ENCODE measurements around the gene OLR1.

OLR1 gene

DNA sequence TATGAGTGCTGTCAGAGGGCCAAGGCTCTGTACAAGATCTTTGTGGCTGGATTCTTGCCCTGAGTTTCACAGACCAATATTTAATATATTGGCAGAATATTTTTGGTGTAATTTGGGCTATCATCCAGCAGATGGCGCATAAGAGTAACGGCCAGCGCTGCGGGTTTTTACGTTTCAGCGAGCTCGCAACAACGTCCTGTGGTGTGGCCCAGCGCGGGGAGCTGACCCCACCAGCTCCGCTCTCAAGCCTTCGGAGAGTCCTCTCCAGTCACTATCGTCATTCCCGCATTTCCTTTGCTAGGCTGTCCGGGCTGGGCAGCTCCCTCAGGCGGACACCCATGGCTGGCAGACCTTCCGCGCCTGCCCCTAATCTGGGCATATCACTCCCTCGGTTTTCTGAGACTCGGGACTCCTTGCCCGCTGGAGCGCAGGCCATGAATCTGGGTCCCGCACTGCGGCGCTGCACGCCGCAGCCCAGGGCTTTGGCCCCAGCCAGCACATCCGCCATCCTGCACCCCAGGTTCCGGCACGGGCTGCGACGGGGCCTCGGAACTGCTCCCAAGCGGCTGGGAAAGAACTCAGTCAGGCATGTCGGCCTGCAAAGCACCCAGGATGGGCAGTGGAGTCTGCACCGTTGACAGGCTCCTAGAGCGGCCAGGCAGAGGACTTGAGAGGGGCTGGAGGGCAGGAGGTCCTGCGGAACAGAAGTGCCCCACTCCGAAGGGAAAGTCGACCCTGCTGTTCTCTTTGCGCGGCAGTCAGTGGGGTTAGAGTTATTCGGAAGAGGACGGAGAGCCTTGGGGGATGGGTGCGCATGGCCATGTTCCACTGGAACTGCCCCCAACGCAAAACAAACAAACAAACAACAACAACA, 18.4 kb downstream of the OLR1 start:
- peak; percentile 15 to 31 (median 28) for DNase-seq (ENCODE audit: low read depth in 3 of 3)

DNA sequence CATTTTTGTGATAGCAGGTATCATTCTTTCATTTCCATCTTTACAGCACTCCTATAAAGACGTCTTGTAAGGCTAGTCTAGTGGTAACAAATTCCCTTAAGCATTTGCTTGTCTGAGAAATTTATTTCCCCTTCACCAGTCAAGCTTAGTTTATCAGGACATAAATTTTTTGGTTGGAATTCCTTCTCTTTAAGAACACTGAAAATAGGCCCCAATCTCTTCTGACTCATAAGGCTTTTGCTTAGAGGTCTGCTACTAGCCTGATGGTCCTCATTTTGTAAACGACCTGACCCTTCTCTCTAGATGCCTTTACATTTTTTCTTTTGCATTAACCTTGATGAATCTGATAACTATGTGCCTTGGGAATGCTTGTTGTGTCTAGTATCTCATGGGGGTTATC, 20.3 kb downstream of the OLR1 start:
- DNase-seq (ENCODE audit: low read depth in 3 of 3), result no peak

DNA sequence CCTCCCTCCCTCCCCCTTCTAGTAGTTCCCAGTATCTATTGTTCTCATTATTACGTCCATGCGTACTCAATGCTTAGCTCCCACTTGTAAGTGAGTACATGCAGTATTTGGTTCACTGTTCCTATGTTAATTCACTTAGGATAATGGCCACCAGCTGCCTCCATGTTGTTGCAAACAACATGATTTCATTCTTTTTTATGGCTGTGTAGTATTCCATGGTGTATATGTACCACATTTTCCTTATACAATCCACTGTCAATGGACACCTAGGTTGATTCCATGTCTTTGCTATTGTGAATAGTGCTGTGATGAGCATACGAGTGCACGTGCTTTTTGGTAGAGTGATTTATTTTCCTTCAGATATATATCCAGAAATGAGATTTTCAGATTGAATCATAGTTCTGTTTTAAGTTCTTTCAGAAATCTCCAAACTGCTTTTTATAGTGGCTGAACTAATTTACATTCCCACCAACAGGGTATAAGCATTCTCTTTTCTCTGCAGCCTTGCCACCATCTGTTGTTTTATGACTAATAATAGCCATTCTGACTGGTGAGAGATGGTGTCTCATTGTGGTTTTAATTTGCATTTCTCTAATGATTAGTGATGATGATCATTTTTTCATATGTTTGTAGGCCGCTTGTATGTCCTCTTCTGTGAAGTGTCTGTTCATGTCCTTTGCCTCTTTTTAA, 24.1 kb downstream of the OLR1 start:
- no peak for DNase-seq (ENCODE audit: low read depth in 3 of 3)

DNA sequence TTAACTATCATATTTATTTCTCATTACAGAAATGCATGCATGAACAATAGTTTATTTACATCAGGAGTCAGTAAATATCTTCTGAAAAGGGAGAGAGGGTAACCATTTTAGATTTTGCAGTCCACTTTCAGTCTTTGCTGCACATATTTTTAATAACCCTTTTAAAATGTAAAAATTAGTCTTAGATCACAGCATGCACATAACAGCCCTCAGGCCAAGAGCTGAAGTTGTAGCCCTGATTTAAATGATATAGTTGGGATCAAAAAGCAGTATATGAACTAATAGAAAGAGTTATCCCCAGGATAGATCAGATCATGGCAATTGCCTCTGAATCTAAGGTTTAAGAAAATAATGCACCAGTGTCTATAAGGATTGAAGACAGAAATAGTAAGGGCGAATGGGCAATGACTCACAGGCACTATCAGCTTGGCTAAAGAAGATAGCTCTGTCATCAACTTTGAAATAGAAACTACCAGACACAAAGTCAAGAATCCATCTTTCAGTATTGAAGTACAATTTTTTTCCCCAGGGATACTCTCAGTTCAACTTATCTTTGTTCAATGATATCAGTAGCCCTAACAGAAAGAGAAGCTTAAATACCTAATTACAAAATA, 28.8 kb downstream of the OLR1 start:
- DNase-seq (ENCODE audit: low read depth in 3 of 3), result no peak

DNA sequence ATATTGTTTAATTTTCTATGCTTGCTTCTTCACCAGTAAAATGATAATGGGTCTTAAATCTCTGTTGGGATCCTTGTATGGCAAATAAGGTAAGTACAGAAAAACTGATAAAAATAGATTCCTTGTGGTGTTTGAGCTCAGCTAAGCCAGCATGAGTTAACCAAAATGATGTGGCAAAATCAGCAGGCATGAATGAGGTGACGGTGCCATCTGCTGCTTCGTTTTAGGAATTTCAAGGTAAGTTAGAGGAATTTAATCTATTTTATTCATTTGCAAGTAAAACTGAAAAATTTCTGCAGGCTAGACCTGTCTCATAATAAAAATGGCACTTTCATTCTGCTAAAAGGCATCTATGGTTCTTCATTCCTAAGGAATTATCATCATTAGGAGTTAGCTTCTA, 31.9 kb downstream of the OLR1 start:
- peak in 2 of 3 experiments; percentile 3 to 10 for DNase-seq (ENCODE audit: low read depth in 3 of 3)

DNA sequence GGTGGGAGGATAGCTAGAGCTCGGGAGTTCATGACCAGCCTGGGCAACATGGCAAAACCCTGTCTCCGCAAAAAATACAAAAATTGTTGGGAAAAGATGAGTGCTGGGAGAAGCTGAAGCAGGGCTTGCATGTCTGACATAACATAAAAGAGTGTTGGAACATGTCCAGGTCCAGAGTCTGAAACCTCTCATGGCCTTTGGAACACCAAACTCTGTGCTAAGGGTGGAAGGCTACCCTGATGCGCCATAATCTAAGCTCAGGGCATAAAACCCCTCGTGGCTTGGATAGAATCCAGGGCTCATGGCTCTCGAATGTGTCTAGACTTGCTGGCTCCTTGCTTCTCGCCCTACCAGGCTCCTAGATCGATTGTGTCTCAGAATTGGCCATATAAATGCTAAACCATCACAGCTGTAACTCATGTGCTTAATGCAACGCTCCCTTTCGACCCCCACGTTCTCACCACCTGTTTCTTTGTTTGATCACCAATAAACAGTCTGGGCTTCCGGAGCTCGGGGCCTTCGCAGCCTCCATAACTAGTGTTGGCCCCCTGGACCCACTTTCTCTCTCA, 35.2 kb downstream of the OLR1 start:
- DNase-seq (ENCODE audit: low read depth in 3 of 3), result no peak

DNA sequence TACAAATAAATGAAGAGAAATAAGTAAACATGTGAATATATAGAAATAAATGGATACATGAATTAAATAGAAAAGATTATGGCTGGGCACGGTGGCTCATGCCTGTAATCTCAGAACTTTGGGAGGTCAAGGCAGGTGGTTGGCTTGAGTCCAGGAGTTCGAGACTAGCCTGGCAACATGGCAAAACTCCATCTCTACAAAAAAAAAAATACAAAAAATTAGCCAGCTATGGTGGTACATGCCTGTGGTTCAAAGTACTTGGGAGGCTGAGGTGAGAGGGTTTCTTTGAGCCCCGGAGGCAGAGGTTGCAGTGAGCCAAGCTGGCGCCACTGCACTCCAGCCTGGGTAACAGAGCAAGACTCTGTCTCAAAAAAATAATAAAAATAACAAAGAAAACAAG, 36.8 kb downstream of the OLR1 start:
- no peak for DNase-seq (ENCODE audit: low read depth in 3 of 3)

DNA sequence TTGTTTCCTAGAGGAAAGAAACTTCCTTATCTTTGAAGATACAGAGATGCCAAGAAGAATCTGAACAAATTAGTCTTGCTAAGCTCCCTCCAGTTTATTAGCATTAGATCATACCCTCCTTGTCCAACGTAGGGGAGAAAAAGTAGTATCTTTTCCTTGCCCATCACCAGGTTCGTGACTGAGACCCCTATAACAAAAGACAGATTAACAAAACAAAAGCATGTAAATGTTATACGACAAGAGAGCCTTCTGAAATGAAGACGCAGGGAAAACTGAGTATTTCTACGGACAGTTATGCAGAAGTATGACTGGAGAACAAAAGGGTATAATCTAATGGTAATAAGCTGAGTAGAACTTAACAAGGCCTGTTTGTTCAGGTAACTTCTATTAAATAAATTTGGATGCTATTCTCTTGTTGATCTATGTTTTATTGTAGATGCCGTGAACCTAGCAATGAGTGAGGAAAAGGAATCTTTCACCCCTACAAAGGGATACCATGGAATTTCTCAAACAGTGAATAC, 39.0 kb downstream of the OLR1 start:
- DNase-seq (ENCODE audit: low read depth in 3 of 3), result no peak

DNA sequence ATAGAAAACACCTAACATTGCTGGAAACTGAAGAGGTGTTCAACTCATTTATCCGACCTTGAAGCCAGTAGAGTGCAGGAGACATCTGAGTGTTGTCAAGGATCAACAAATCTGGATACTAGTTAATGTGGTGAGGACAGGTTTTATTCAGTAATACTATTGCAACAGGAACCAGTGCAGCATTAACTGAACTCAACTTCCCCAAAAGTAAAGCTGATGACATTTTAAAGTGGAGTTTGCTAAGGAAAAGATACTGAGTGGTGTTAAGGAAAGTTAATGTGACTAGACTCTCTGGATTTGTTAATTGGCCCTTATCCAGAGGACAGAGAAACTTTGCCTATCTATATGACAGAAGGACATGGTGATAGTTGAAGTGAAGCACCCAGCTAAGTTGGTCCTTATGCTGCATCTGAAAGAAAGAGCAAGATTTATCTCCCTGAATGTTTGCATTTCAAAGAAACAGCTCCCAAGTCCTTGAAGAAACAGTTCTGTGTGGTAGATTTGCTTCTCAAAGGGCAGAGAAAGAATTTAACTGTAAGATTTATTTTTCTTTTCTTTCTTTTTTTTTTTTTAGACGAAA, 40.7 kb downstream of the OLR1 start:
- DNase-seq (ENCODE audit: low read depth in 3 of 3), result no peak

DNA sequence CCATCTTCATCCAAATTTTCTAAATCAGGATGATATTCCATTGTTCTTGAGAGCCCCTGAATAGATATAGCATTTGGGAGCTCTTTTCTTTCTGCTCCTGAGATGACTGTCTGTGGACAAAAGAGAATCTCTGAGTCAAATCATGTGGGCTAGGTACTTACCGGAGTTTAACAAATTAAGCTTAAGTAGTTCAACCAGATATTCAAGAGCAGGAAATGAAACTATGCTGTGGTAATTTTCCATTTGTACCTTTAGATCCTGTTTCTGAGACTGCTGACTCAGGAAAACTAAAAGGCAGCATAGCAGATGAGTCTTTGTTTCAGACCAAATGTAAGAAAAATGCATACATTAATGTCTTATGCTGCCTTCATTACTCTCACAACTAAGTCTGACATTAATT, 41.9 kb downstream of the OLR1 start, which contains the start of gene CLEC7A:
Gene CLEC7A, minus strand, starts transcription at position 158 of the 400 bp plus-strand sequence. Its CDS starts 117 bp downstream, at position 41.
- DNase-seq (ENCODE audit: low read depth in 3 of 3), result no peak

DNA sequence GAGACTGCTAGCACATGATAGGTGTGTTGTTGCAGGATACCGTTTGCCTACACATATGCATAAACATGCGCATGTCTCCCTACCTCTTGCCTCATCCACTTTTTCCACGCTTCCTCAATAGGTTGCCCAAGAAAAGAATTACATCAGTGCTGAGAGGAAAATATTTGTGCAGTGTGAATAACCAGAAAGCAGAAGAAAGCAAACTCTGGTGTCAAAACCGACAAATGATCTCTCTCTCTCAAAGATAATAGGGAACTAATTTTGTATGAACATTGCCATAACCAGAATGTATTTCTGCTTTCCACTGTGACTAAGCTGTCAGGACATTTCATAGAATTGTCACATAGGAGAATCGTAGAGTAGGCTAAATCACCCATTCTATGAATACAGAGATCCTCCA, 43.2 kb downstream of the OLR1 start:
- no peak for DNase-seq (ENCODE audit: low read depth in 3 of 3)

DNA sequence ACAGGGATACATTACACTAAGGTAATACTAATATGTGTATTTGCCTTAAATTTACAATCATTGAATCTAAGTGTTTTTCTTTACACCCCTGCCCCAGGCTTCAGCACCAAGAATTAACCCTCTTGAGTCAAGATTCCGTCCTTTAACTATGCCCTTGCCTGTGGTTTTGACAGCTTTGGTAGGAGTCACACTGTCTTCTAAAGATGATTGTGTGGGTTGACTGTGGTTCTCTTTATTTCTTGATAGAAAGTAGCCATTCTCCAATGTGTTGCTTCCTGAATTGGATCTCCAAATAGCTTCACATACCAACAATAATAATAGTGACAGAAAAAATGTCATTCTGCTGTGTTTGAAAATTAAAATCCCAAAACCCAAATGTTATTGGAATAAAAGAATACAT, 45.5 kb downstream of the OLR1 start:
- no peak for DNase-seq (ENCODE audit: low read depth in 3 of 3)

DNA sequence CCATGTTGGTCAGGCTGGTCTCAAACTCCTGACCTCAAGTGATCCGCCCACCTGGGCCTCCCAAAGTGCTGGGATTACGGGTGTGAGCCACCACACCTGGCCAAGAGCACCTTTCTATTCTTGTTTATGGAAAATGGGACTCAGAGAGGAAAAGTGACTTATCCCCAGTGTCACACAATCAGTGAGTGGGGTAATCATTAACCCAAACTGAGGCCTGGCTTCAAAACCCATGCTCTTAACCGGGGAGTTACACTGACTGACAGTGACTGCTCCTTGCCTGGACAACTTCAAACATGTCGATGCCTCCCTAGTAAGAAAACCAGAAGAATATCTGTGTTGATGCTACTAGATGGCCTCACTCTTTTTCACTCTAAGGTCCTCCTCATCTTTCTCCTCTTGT, 49.2 kb downstream of the OLR1 start:
- DNase-seq (ENCODE audit: low read depth in 3 of 3), result no peak

DNA sequence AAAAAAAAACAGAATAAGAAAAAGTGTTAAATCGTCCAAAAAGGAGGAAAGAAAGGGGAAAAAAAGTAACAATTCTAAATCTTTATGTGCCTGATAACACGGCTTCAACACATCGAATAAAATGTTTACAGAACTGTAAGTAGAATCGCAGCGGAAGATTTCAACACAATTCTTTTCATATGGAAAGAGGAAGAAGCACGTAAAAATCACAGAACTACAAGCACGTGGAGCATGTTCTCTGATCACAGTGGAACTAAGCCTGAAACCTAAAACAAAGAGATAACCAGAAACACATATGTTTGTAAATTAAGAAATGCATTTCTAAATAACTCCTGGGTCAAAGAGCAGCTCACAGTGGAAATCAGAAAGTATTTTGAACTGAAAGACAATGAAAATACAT, 50.7 kb downstream of the OLR1 start:
- DNase-seq (ENCODE audit: low read depth in 3 of 3), result no peak

DNA sequence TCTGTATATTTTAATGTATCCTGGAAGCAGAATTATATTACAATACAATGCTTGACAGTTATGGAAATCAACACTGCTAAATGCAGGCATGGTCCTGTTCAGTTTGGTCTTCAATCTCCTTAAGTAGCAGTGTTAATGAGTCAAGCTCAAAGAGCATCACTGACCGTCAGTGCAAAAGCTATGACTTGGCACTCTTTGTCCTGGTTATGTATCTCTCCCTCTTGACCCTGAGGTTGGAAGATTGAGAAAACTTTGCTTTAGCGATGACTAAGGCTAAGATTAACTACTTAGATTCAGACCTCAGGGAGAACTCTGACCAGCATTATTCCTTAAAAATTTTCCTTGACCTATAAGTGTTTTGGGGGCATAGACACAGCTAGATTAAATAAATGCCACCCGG, 52.9 kb downstream of the OLR1 start:
- no peak for DNase-seq (ENCODE audit: low read depth in 3 of 3)

DNA sequence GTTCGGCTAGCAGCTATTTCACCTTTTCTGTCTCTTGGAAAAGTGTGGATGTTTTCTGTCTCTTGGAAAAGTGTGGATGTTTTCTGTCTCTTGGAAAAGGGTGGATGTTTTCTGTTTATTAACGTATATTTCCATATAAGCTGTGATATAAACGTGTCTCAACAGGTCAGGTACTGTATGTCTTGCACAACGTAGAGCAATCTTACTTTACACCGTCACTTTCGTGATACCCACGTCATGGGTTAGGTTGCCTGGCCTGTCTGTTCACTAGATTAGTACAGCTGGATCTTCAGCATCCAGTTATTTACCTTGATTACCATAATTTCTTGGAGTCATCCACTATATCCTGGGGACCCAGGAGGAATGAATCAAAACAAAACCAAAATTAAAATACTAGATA, 56.0 kb downstream of the OLR1 start:
- no peak for DNase-seq (ENCODE audit: low read depth in 3 of 3)

DNA sequence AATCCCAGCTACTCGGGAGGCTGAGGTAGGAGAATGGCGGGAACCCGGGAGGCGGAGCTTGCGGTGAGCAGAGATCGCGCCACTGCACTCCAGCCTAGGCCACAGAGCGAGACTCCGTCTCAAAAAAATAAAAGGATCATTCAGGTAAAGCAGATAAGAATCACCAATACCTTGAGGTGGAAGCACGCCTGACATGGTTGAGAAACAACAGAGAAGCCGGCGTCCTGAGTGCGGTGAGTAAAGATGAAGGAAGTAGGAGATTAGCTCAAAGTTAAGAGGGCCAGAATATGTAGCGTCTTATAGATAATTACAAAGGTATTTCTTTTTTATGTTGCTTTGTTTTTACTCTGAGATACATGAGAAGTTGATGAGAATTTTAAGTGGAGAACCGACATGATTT, 56.6 kb downstream of the OLR1 start:
- DNase-seq (ENCODE audit: low read depth in 3 of 3), result no peak

DNA sequence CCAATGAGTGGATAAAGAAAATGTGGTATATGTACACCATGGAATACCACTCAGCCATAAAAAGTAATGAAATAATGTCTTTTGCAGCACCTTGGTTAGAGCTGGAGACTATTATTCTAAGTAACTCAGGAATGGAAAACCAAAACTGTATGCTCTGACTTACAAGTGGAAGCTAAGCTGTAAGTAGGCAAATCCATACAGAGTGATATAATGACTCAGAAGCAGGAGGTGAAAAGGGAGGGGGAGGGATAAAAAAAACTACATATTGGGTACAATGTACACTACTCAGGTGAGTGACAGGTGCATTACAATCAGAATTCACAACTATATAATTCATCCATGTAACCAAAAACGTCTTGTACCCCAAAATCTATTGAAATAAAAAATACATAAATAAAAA, 58.0 kb downstream of the OLR1 start:
- DNase-seq (ENCODE audit: low read depth in 3 of 3), result no peak

DNA sequence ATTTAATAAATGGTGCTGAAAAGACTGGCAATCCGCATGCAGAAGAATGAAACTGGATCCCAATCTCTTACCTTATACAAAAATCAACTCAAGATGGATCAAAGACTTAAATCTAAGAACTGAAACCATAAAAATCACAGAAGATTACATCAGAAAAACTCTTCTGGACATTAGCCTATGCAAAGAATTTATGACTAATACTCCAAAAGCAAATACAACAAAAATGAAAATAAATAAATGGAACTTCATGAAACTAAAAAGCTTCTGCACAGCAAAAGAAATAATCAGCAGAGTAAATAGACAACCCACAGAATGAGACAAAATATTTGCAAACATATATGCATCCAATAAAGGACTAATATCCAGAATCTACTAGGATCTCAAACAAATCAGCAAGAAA, 58.9 kb downstream of the OLR1 start:
- DNase-seq (ENCODE audit: low read depth in 3 of 3), result no peak

DNA sequence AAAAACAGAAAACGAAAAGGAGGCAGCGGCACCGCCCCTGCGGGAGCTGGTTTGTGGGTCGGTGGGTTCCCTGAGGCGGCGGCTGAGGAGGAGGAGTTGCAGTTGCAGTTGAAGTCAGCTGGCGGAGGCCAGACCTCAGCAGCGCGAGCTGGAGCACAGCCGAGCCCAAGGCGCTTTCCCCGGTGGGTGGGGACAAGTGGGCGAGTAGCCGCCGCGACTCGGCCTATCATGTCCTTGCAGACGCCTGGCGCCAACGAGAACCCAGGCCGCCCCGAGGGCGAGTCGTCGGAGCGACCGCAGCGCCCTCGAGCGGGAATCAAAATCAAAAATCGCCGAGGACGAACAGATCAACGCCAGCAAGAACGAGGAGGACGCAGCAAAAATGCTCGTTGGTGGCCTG, 60.5 kb downstream of the OLR1 start:
- no peak for DNase-seq (ENCODE audit: low read depth in 3 of 3)

DNA sequence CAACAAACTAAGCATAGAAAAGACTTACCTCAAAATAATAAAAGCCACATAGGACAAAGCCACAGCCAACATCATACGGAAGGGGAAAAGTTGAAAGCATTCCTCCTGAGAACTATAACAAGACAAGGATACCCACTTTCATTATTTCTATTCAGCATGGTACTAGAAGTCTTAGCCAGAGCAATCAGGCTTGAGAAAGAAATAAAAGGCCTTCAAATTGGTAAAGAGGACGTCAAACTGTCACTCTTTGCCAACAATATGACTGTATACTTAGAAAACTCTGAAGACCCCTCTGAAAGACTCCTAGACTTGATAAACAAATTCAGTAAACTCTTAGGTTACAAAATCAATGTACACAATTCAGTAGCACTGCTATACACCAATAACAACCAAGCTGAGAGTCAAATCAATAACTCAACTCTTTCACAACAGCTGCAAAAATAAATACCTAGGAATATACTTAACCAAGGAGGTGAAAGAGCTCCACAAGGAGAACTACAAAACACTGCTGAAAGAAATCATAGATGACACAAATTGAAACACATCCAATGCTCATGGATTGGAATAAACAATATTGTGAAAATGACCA, 61.6 kb downstream of the OLR1 start:
- no peak for DNase-seq (ENCODE audit: low read depth in 3 of 3)

Measured in stimulated activated CD4-positive, alpha-beta T cell treated with anti-CD3 and anti-CD28 coated beads, TNF-alpha, amount 100 ng/mL, for 4 hours (primary cell).